GM12878 (cell line): Measurements from ENCODE around the gene LIM2. TPM values are rescaled to one million over a fixed set of nuclear protein-coding genes. Genes with fewer than 3 reads are reported as not detected.

Source experiments
- ATAC-seq: fragments of 200-7000 bp; cut with Tn5 transposase; 3 replicates; pipeline ENCODE4 v1.9.1; 2020; ENCODE audit warnings: mild to moderate bottlenecking, moderate library complexity
- BruUV-seq: library from RNA; stranded (reverse); fragments of 400-500 nt; replicated peaks from 2 replicates; lab custom pipeline; 2021; lab: Mats Ljungman, UMichigan
- CTCF ChIA-PET: fragments of 300-600 bp; sonication (Branson Sonifier 250); formaldehyde crosslinking; extraction: SDS; loops from one replicate; lab custom pipeline; 2021; ENCODE audit warnings: inconsistent platforms; lab: Yijun Ruan, JAX
- POLR2A ChIA-PET: fragments of 350-600 bp; formaldehyde crosslinking; extraction: SDS; loops from one replicate; lab custom pipeline; 2021; ENCODE audit warnings: inconsistent platforms; lab: Charles Lee
- RAD21 ChIA-PET: fragments of 300-600 bp; sonication (Branson Sonifier 250); formaldehyde crosslinking; loops from one replicate; lab custom pipeline; 2023; ENCODE audit warnings: antibody characterized with exemption; ENCODE audit not compliant: unreplicated experiment; lab: Charles Lee
- SMC1A ChIA-PET: fragments of 300-600 bp; sonication (Branson Sonifier 250); formaldehyde crosslinking; loops from one replicate; lab custom pipeline; 2023; ENCODE audit not compliant: unreplicated experiment, uncharacterized antibody; lab: Charles Lee
- DNase-seq: peaks from one replicate; pipeline ENCODE4 v3.0.0-alpha.2; 2011; ENCODE audit warnings: low read depth, low spot score
- FAIRE-seq: peaks from 3 replicates; lab custom pipeline; 2011; peaks lifted over from hg19 to GRCh38; lab: Jason Lieb, UNC
- H2AFZ ChIP-seq: 2 replicates; pipeline ENCODE4 v1.6.0; 2011; ENCODE audit warnings: low read depth, low read length, control low read depth; ENCODE audit not compliant: control insufficient read depth
- H3K27ac ChIP-seq: 2 replicates; pipeline ENCODE4 v1.5.1; 2011; ENCODE audit warnings: control low read depth; ENCODE audit not compliant: control insufficient read depth, insufficient read depth
- H3K27me3 ChIP-seq, 2 experiments: replicated peaks in 1 of 2; 2 replicates each; pipeline versions ENCODE4 v1.6.0 to v1.6.1; 2011; ENCODE audit warnings: low read length in 1 of 2; ENCODE audit not compliant: control insufficient read depth in 2 of 2, insufficient read depth in 2 of 2
- H3K36me3 ChIP-seq, 2 experiments: 2 replicates each; pipeline ENCODE4 v1.5.1; 2011; ENCODE audit warnings: low read length in 1 of 2; ENCODE audit not compliant: control insufficient read depth in 2 of 2, insufficient read depth in 2 of 2
- H3K4me1 ChIP-seq: 2 replicates; pipeline ENCODE4 v1.6.1; 2011; ENCODE audit warnings: mild to moderate bottlenecking, low read length, moderate library complexity, mixed read lengths; ENCODE audit not compliant: control insufficient read depth, insufficient read depth
- H3K4me2 ChIP-seq: 2 replicates; pipeline ENCODE4 v1.6.0; 2011; ENCODE audit warnings: control low read depth; ENCODE audit not compliant: control insufficient read depth, insufficient read depth
- H3K4me3 ChIP-seq: fragments of 200-600 bp; sonication (generic); 2 replicates; pipeline ENCODE4 v1.5.1; 2016
- H3K79me2 ChIP-seq: 2 replicates; pipeline ENCODE4 v1.6.0; 2011; ENCODE audit warnings: low read length; ENCODE audit not compliant: control insufficient read depth, insufficient read depth
- H3K9ac ChIP-seq: 2 replicates; pipeline ENCODE4 v1.8.0; 2011; ENCODE audit warnings: low read length, control low read depth, mixed read lengths; ENCODE audit not compliant: control insufficient read depth, insufficient read depth
- H3K9me3 ChIP-seq: replicated peaks from 3 replicates; pipeline ENCODE4 v1.5.1; 2011; ENCODE audit warnings: mild to moderate bottlenecking, low read length; ENCODE audit not compliant: control insufficient read depth, insufficient read depth
- H4K20me1 ChIP-seq: 2 replicates; pipeline ENCODE4 v1.6.0; 2011; ENCODE audit not compliant: control insufficient read depth, insufficient read depth
- BCL11A ChIP-seq: IDR thresholded peaks from 2 replicates; pipeline ENCODE4 v1.6.1; 2011; ENCODE audit warnings: low read depth, low read length
- IKZF2 ChIP-seq, 2 experiments: fragments of 450-650 bp; IDR thresholded peaks; 2 replicates each; pipeline ENCODE4 v1.6.1; 2017; ENCODE audit warnings: mild to moderate bottlenecking in 2 of 2, moderate library complexity in 2 of 2
- IRF5 ChIP-seq: fragments of 450-650 bp; IDR thresholded peaks from 2 replicates; pipeline ENCODE4 v1.6.1; 2017; ENCODE audit warnings: borderline replicate concordance
- KLF5 ChIP-seq: fragments of 450-650 bp; IDR thresholded peaks from 2 replicates; pipeline ENCODE4 v1.6.1; 2014; ENCODE audit warnings: mild to moderate bottlenecking; ENCODE audit not compliant: partially characterized antibody
- PBX3 ChIP-seq: IDR thresholded peaks from 2 replicates; pipeline ENCODE4 v1.6.1; 2011; ENCODE audit warnings: mild to moderate bottlenecking, low read depth, low read length, moderate library complexity; ENCODE audit not compliant: insufficient replicate concordance
- PKNOX1 ChIP-seq: fragments of 450-650 bp; IDR thresholded peaks from 2 replicates; pipeline ENCODE4 v1.6.1; 2016; ENCODE audit warnings: mild to moderate bottlenecking
- WGBS: methylation state at CpG from one replicate; pipeline ENCODE4 v1.1.6; 2016; ENCODE audit warnings: low lambda C conversion rate; ENCODE audit not compliant: insufficient replicate concordance, insufficient coverage; ENCODE audit errors: missing lambda C conversion rate; 5-methylcytosine and 5-hydroxymethylcytosine counted together
- in situ Hi-C: fragments of 300-500 bp; cut with MboI; formaldehyde crosslinking; loops from 9 replicates; pipeline ENCODE4 v1.14.3; 2018; ENCODE audit warnings: mixed read lengths
- intact Hi-C: fragments of 100-400 bp; cut with micrococcal nuclease; formaldehyde crosslinking; loops from one replicate; pipeline ENCODE4 v1.14.2; 2022; ENCODE audit not compliant: unreplicated experiment
- polyA plus RNA-seq, 11 experiments: library from polyadenylated mRNA; depleted of rRNA in 4 of 11; unstranded in 6 of 11; stranded (reverse) in 5 of 11; fragments of >200 nt; fragmentation: Nextera tagmentation in 4 of 11; fragmentation: Illumina TruSeq in 1 of 11; extraction: Ambion mirVana in 4 of 11; extraction: Trizol in 1 of 11; gene quantifications; 1 replicate in 1 of 11; 2 replicates in 10 of 11; pipeline versions ENCODE4 v1.2.1 to v1.2.3, GENCODE V29; 2011 to 2016; ENCODE audit warnings: inconsistent platforms in 2 of 11, missing spikeins in 2 of 11, low read depth in 1 of 11
- total RNA-seq, 4 experiments: library from RNA; depleted of rRNA in 3 of 4; stranded (reverse); fragments of >200 nt in 3 of 4; fragmentation: Illumina TruSeq in 1 of 4; extraction: Trizol in 1 of 4; gene quantifications; 2 replicates each; pipeline versions ENCODE4 v1.2.1 to v1.2.3, GENCODE V29; 2013 to 2021

Gene LIM2
- total and polyA plus RNA-seq, 10 of the 15 experiments (the other 5 are each of a cell fraction or from before 2014, with no cell fraction given), result not detected

- in situ Hi-C loops (loop anchor here (25.0 kb wide), 1 partner anchor 1017 kb away; the partner anchor contains the start of gene KCNC3), intact Hi-C loops (no loop called here)
- Histone ChIP-seq H2AFZ (no peak overlapping the region), H3K27me3 (no peaks in the 10 kb centered on the region), H3K9me3 (no peaks in the 10 kb centered on the region), H3K27ac (no peak overlapping the region), H3K4me2 (no peak overlapping the region), H3K79me2 (no peaks in the 10 kb centered on the region), H3K9ac (no peak overlapping the region), H3K36me3 (no peaks in the 10 kb centered on the region), H3K4me3 (no peak overlapping the region), H4K20me1 (no peaks in the 10 kb centered on the region), H3K4me1 (no peaks in the 10 kb centered on the region)
- 87% methylated on average over 8 of the region's 8 CpGs for WGBS
- ChIA-PET CTCF (interaction anchor here (1.1 kb wide), 1 partner anchor 12 kb away, joined by 3 read pairs; no protein-coding TSS in a partner anchor), RAD21 (no interaction called here), SMC1A (interaction anchor here (0.7 kb wide), 1 partner anchor 42 kb away, joined by 3 read pairs; no protein-coding TSS in a partner anchor), POLR2A (no interaction called here)
- TF ChIP-seq PBX3, result peak; percentile 53
- TF ChIP-seq BCL11A, result no peak
- TF ChIP-seq IKZF2 (IDR thresholded peaks at IDR 0.05), result no peak
- TF ChIP-seq IRF5, result no peak
- TF ChIP-seq PKNOX1, result peak; percentile 86
- TF ChIP-seq KLF5, result no peak
- no TSS peak for BruUV-seq
- FAIRE-seq, result no peak
- ATAC-seq, result no peak
- no peak for DNase-seq
Observed at GRCh38 chr19:51354742-51355148, 33.0 kb downstream of the LIM2 start.
